Coronary artery (tissue), 2 donors: Measurements from ENCODE around the gene PLA2G4D.

Source experiments
- DNase-seq: peaks from one replicate; pipeline ENCODE4 v3.0.0-alpha.2; 2017; ENCODE audit warnings: low spot score
- H3K27ac ChIP-seq, 2 donors: fragments of 200-600 bp; sonication (generic); one replicate each; pipeline ENCODE4 v1.5.1; 2016 to 2019
- H3K4me3 ChIP-seq: fragments of 200-600 bp; sonication (generic); 2 replicates; pipeline ENCODE4 v1.5.1; 2016; ENCODE audit warnings: mild to moderate bottlenecking, moderate library complexity
- CTCF ChIP-seq: fragments of 200-600 bp; sonication (generic); IDR thresholded peaks from one replicate; pipeline ENCODE4 v1.5.1; 2019; ENCODE audit warnings: antibody characterized with exemption

Gene PLA2G4D

GRCh38 chr15:42062284-42062806 is 32.0 kb downstream of the PLA2G4D start:
- no peak overlapping the region for H3K4me3 ChIP-seq

GRCh38 chr15:42060797-42061196 is 33.6 kb downstream of the PLA2G4D start:
- DNase-seq, result peak; percentile 49
- no peak overlapping the region for H3K27ac ChIP-seq
- no peak overlapping the region for H3K4me3 ChIP-seq
- TF ChIP-seq CTCF, result no peak

More at GRCh38 chr15:42062284-42062806, 32.0 kb downstream of the PLA2G4D start:
- DNase-seq, result peak; percentile 54
- no peak overlapping the region for H3K27ac ChIP-seq
- no peak for TF ChIP-seq CTCF

- no peak for DNase-seq
- TF ChIP-seq CTCF, result no peak
- no peak overlapping the region for H3K27ac ChIP-seq
- no peak overlapping the region for H3K4me3 ChIP-seq
Measured at GRCh38 chr15:42060477-42060763, 33.9 kb downstream of the PLA2G4D start.

- DNase-seq, result peak; percentile 72
- no peak overlapping the region for H3K4me3 ChIP-seq
- no peak overlapping the region for H3K27ac ChIP-seq
- TF ChIP-seq CTCF, result peak; percentile 78
Measured at GRCh38 chr15:42059661-42060476, 34.5 kb downstream of the PLA2G4D start.

- no peak overlapping the region for H3K4me3 ChIP-seq
- DNase-seq, result peak; percentile 7
- no peak overlapping the region for H3K27ac ChIP-seq
- TF ChIP-seq CTCF, result no peak
Measured at GRCh38 chr15:42058791-42059190, 35.6 kb downstream of the PLA2G4D start.

GRCh38 chr15:42057799-42058646 is 36.3 kb downstream of the PLA2G4D start:
- no peak for TF ChIP-seq CTCF
- peak overlapping the region; percentile 52 for H3K4me3 ChIP-seq
- H3K27ac ChIP-seq, result no peak overlapping the region
- DNase-seq, result peak; percentile 67
